Activated naive CD4-positive, alpha-beta T cell treated with anti-CD3 and anti-CD28 coated beads, Interleukin-2, amount 10 ng/mL, durations not matched to agents 7 days and 5 days (primary cell): Measurements from ENCODE around the gene FNBP1L.

ENCODE experiments used
- CTCF ChIA-PET: fragments of 350-600 bp; sonication (Branson Sonifier 250); formaldehyde crosslinking; loops from one replicate; lab custom pipeline; 2021; ENCODE audit warnings: antibody characterized with exemption; lab: Charles Lee
- DNase-seq: peaks from one replicate; pipeline ENCODE4 v3.0.0-alpha.2; 2020
- H3K27ac Mint-ChIP-seq: one replicate; pipeline ENCODE4 v1.8.0; 2021; ENCODE audit warnings: mild to moderate bottlenecking, moderate library complexity, mixed read lengths
- H3K27me3 Mint-ChIP-seq: one replicate; pipeline ENCODE4 v1.8.0; 2021; ENCODE audit warnings: mild to moderate bottlenecking, mixed read lengths
- H3K36me3 Mint-ChIP-seq: one replicate; pipeline ENCODE4 v1.8.0; 2021; ENCODE audit warnings: mixed read lengths
- H3K4me1 Mint-ChIP-seq: one replicate; pipeline ENCODE4 v1.8.0; 2021; ENCODE audit warnings: mixed read lengths
- H3K4me3 Mint-ChIP-seq: one replicate; pipeline ENCODE4 v1.8.0; 2021; ENCODE audit warnings: mild to moderate bottlenecking, moderate library complexity, mixed read lengths
- H3K9me3 Mint-ChIP-seq: one replicate; pipeline ENCODE4 v1.8.0; 2021; ENCODE audit warnings: mixed read lengths

FNBP1L gene

GRCh38 chr1:93567255-93567918, 119.5 kb downstream of the FNBP1L start:
- no peak overlapping the region for H3K4me3 Mint-ChIP-seq
- no peaks in the 10 kb centered on the region for H3K4me1 Mint-ChIP-seq
- no peaks in the 10 kb centered on the region for H3K9me3 Mint-ChIP-seq
- H3K27me3 Mint-ChIP-seq, result no peaks in the 10 kb centered on the region
- H3K27ac Mint-ChIP-seq, result no peak overlapping the region
- CTCF ChIA-PET, result no interaction called here
- DNase-seq, result no peak
- no peaks in the 10 kb centered on the region for H3K36me3 Mint-ChIP-seq

DNA sequence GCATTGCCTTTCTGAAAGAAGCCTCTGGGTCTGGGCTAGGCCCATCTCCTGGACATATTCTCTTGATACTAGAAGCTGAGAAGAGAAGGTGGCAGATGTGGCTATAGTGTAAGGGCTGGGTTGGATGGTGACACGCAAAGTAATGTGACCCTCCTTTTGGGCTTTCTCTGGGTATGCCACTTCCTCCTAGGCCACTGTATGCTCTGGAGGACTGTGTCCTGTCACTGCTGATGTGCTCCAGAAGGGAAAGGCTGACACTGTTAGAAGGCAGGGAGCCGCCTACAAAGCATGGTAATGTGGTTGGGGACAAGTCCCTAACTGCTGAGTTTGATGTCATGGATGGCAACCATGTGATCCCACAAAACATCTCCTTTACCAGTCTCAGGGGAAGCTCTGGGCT, 121.6 kb downstream of the FNBP1L start:
- Mint-ChIP-seq H3K27me3 (no peaks in the 10 kb centered on the region), H3K9me3 (no peaks in the 10 kb centered on the region), H3K4me3 (no peak overlapping the region), H3K36me3 (no peaks in the 10 kb centered on the region), H3K4me1 (no peaks in the 10 kb centered on the region), H3K27ac (no peak overlapping the region)
- CTCF ChIA-PET, result no interaction called here
- no peak for DNase-seq

DNA sequence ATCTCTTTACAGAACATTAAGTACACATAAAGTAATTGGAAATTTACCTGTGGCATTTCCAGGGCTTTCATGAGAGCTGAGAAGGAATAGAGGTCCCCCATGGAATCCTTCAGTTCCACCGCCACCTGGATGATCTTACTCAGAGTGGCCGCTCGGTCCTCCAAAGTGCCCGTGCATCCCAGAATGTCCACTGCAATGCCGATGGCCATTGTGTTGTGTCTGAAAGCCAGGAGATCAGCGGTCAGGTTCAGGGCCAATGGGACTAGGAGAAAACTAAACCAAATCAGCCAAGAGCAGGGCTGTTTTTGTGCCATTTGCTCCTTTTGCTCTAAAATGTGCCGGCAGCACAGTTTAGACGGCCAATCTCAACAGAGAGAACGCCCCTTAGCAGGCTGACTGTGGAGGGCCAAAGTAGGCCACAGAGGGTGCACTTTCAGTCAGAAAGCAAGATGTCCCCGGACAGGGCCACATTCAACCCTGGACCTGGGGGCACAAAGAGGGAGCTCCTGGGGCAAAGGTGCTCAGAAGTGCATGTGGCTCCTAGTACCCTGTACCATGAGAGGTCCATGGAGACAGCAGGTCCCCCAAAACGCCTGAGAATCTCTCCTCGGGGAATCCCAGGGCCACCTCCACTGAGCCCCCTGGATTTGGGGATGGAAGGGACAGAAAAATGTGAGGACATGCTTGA, 123.8 kb downstream of the FNBP1L start:
- H3K27ac Mint-ChIP-seq, result no peak overlapping the region
- H3K4me3 Mint-ChIP-seq, result no peak overlapping the region
- no peaks in the 10 kb centered on the region for H3K9me3 Mint-ChIP-seq
- CTCF ChIA-PET, result no interaction called here
- no peak for DNase-seq
- H3K27me3 Mint-ChIP-seq, result no peaks in the 10 kb centered on the region
- no peaks in the 10 kb centered on the region for H3K36me3 Mint-ChIP-seq
- no peaks in the 10 kb centered on the region for H3K4me1 Mint-ChIP-seq

DNA sequence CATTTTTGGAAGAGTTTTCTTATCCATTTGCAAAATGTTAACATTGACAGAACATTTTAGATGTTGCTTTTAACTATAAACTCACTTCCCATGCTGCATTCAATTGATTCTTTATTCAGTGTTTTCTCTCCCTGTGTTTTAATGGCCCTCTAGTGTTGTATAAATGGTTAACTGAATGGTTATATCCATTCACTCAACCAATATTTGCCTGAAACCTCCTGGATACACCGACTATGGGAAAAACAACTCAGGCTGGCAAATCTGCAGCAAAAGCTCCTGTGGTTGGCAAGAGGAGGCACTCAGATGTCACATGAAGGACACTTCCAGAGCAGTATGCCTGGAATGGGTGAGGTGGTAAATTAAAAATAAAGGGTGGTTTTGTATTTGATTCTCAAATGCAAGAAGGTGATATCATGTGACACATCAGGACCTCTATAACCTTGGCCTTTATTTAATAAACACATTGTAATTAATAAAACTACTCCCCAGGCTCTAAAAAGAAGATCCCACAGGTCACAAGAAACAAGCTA, 126.1 kb downstream of the FNBP1L start:
- CTCF ChIA-PET, result no interaction called here
- no peak for DNase-seq
- Mint-ChIP-seq H3K36me3 (no peaks in the 10 kb centered on the region), H3K9me3 (no peaks in the 10 kb centered on the region), H3K4me1 (no peaks in the 10 kb centered on the region), H3K27ac (no peak overlapping the region), H3K4me3 (no peak overlapping the region), H3K27me3 (no peaks in the 10 kb centered on the region)

DNA sequence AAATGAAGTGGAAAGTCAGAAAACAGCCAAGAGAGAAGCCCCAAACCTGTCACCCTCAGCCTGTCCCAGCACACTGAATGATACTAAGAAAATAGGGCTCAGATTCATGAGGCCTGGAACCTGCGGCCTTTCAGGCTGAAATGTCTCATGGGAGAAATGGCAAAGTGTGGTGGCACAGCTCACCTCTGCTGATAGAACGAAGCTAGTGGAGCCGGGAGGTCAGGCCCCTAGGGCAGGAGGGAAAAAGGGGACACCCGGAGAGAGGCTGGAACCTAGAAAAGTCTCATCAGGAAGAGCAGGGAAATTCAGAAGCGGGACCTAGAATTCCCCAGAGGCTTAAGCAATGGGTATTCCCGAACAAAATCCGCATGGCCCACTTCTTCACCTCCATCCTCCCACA, 126.6 kb downstream of the FNBP1L start:
- no peak for DNase-seq
- Mint-ChIP-seq H3K27me3 (no peaks in the 10 kb centered on the region), H3K4me3 (no peak overlapping the region), H3K36me3 (no peaks in the 10 kb centered on the region), H3K9me3 (no peaks in the 10 kb centered on the region), H3K27ac (no peak overlapping the region), H3K4me1 (no peaks in the 10 kb centered on the region)
- CTCF ChIA-PET, result no interaction called here

DNA sequence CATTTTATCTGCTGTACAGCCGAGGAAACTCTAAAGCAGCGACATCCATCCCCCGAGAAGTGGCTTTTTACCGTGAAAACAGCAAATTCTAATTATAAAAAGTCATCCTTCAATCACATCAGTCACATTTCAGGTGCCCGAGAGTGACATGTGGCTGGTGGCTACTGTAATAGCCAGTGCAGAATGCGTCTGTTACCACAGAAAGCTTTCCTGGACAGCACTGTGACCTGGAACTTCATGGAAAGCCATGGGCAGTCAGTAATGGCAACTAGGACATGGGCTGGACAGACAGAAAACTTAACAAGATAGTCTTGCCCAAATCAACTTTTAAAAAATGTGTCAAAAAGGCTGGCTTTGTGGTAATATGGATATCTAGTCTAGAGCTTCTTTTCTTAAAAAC, 127.1 kb downstream of the FNBP1L start:
- Mint-ChIP-seq H3K27me3 (no peaks in the 10 kb centered on the region), H3K27ac (no peak overlapping the region), H3K4me1 (no peaks in the 10 kb centered on the region), H3K36me3 (no peaks in the 10 kb centered on the region), H3K9me3 (no peaks in the 10 kb centered on the region), H3K4me3 (no peak overlapping the region)
- CTCF ChIA-PET, result no interaction called here
- no peak for DNase-seq

- no peaks in the 10 kb centered on the region for H3K27me3 Mint-ChIP-seq
- no peak for DNase-seq
- H3K4me3 Mint-ChIP-seq, result no peak overlapping the region
- H3K4me1 Mint-ChIP-seq, result no peaks in the 10 kb centered on the region
- H3K36me3 Mint-ChIP-seq, result no peaks in the 10 kb centered on the region
- H3K9me3 Mint-ChIP-seq, result no peaks in the 10 kb centered on the region
- CTCF ChIA-PET, result no interaction called here
- no peak overlapping the region for H3K27ac Mint-ChIP-seq
Observed at GRCh38 chr1:93575621-93576284, 127.8 kb downstream of the FNBP1L start.

DNA sequence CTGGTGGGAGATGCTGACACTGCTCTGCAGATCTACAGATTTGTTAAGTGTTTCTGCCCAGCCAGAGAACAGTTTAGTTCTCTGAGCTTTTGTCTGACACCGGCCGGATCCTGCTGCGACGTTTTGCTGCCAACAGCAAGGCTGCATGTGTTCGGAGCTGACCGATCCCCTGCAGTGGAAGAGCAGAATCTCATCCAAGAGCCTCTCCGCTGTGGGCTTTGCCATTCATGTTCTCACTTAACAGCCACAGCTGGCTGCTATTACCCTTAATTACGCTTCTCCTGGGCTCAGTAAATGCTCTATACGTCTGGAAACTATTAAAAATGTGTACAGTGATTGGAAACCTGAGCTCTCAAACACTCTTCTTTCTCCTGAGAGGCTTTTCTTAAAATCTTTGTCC, 128.4 kb downstream of the FNBP1L start:
- Mint-ChIP-seq H3K4me1 (no peaks in the 10 kb centered on the region), H3K27ac (no peak overlapping the region), H3K36me3 (no peaks in the 10 kb centered on the region), H3K27me3 (no peaks in the 10 kb centered on the region), H3K9me3 (no peaks in the 10 kb centered on the region), H3K4me3 (no peak overlapping the region)
- DNase-seq, result no peak
- CTCF ChIA-PET, result no interaction called here

GRCh38 chr1:93576746-93577145, 128.8 kb downstream of the FNBP1L start:
- H3K27ac Mint-ChIP-seq, result no peak overlapping the region
- CTCF ChIA-PET, result no interaction called here
- no peaks in the 10 kb centered on the region for H3K36me3 Mint-ChIP-seq
- H3K27me3 Mint-ChIP-seq, result no peaks in the 10 kb centered on the region
- H3K4me3 Mint-ChIP-seq, result no peak overlapping the region
- no peaks in the 10 kb centered on the region for H3K4me1 Mint-ChIP-seq
- DNase-seq, result no peak
- H3K9me3 Mint-ChIP-seq, result no peaks in the 10 kb centered on the region

GRCh38 chr1:93577536-93578432, 129.9 kb downstream of the FNBP1L start:
- CTCF ChIA-PET, result interaction anchor here (1.3 kb wide), 1 partner anchor 52 kb away, joined by 3 read pairs; no protein-coding TSS in a partner anchor
- Mint-ChIP-seq H3K27ac (no peak overlapping the region), H3K4me3 (no peak overlapping the region)

DNA sequence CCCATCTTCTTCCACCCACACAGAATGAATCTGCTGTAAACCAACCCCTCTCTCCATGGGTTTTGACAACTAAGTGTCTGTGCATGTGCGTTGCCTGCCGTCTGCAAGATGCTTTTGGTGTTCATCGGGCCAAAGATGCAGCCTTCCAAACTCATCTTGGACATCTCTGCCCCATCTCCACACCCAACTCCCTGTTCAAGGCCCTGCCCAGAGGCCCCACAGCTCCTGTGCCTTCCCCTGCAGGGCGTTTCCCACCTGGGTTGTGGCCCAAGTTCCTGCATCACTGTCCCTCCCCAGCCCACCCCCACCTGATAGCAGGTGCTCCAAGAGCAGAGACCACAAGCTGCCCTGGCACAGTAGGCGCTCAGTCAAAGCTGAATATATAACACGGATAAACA, 130.5 kb downstream of the FNBP1L start:
- CTCF ChIA-PET, result interaction anchor here (1.3 kb wide), 1 partner anchor 51 kb away, joined by 3 read pairs; no protein-coding TSS in a partner anchor
- H3K4me3 Mint-ChIP-seq, result no peak overlapping the region
- DNase-seq, result no peak
- H3K27me3 Mint-ChIP-seq, result no peaks in the 10 kb centered on the region
- no peaks in the 10 kb centered on the region for H3K9me3 Mint-ChIP-seq
- H3K36me3 Mint-ChIP-seq, result no peaks in the 10 kb centered on the region
- no peaks in the 10 kb centered on the region for H3K4me1 Mint-ChIP-seq
- no peak overlapping the region for H3K27ac Mint-ChIP-seq

More at GRCh38 chr1:93577536-93578432, 129.9 kb downstream of the FNBP1L start:
- Mint-ChIP-seq H3K36me3 (no peaks in the 10 kb centered on the region), H3K27me3 (no peaks in the 10 kb centered on the region), H3K9me3 (no peaks in the 10 kb centered on the region), H3K4me1 (no peaks in the 10 kb centered on the region)
- DNase-seq, result no peak

- Mint-ChIP-seq H3K36me3 (no peaks in the 10 kb centered on the region), H3K4me3 (no peak overlapping the region), H3K27ac (no peak overlapping the region), H3K27me3 (no peaks in the 10 kb centered on the region), H3K4me1 (no peaks in the 10 kb centered on the region), H3K9me3 (no peaks in the 10 kb centered on the region)
- no peak for DNase-seq
- CTCF ChIA-PET, result interaction anchor here (1.3 kb wide), 1 partner anchor 50 kb away, joined by 3 read pairs; no protein-coding TSS in a partner anchor
Observed at GRCh38 chr1:93578911-93579825, 131.2 kb downstream of the FNBP1L start.

- H3K27ac Mint-ChIP-seq, result no peak overlapping the region
Observed at GRCh38 chr1:93579891-93580290, 132.0 kb downstream of the FNBP1L start.

More at GRCh38 chr1:93579891-93580290, 132.0 kb downstream of the FNBP1L start:
- Mint-ChIP-seq H3K36me3 (no peaks in the 10 kb centered on the region), H3K27me3 (no peaks in the 10 kb centered on the region), H3K4me3 (no peak overlapping the region), H3K4me1 (no peaks in the 10 kb centered on the region), H3K9me3 (no peaks in the 10 kb centered on the region)
- CTCF ChIA-PET, result no interaction called here
- no peak for DNase-seq
